Measurements from ENCODE around the gene KRT35. TPM values are rescaled to one million over a fixed set of nuclear protein-coding genes. Genes with fewer than 3 reads are reported as not detected.
A peak's percentile ranks its signal among the peaks of the same experiment; 100 is the strongest.

The KRT35 gene
- total and polyA plus RNA-seq, 12 donors: not detected

- H3K9me3 ChIP-seq (replicated peaks in 1 of 3): no peaks in the 10 kb centered on the region
- 51 to 85% (median 72%) methylated on average over 14 to 29 of the region's 29 CpGs for WGBS, 4 donors
- H3K36me3 ChIP-seq (replicated peaks in 1 of 2): no peaks in the 10 kb centered on the region
- TF ChIP-seq CTCF (IDR thresholded peaks at IDR 0.05) (peak in 4 of 6 experiments; percentile 23 to 43 (median 38)), POLR2A (IDR thresholded peaks at IDR 0.05) (no peak)
- H3K4me3 ChIP-seq: no peak overlapping the region
- no peaks in the 10 kb centered on the region for H3K27me3 ChIP-seq
- intact Hi-C loops (cut with DNase I): no loop called here
- peak in 4 of 7 donors; percentile 39 to 64 (median 51) for DNase-seq
- H3K27ac ChIP-seq: no peak overlapping the region
- H3K4me1 ChIP-seq (replicated peaks in 1 of 2): no peaks in the 10 kb centered on the region
Measured at GRCh38 chr17:41486809-41487530, 6.0 kb upstream of the KRT35 start.

GRCh38 chr17:41486316-41486715 lies 5.4 kb upstream of the KRT35 start:
- DNase-seq: no peak
- WGBS, 4 donors: 83 to 94% (median 93%) methylated on average over 12 to 13 of the region's 13 CpGs
- H3K9me3 ChIP-seq (replicated peaks in 1 of 3): no peaks in the 10 kb centered on the region

GRCh38 chr17:41484920-41485904 lies 4.3 kb upstream of the KRT35 start:
- 82 to 91% (median 84%) methylated on average over 7 to 8 of the region's 8 CpGs for whole genome bisulfite sequencing, 4 donors
- intact Hi-C loops (cut with DNase I): no loop called here
- TF ChIP-seq CTCF (IDR thresholded peaks at IDR 0.05) (no peak), POLR2A (IDR thresholded peaks at IDR 0.05) (no peak)

More at GRCh38 chr17:41486316-41486715, 5.4 kb upstream of the KRT35 start:
- intact Hi-C loops (cut with DNase I): no loop called here
- Histone ChIP-seq H3K4me3 (no peak overlapping the region), H3K36me3 (replicated peaks in 1 of 2) (no peaks in the 10 kb centered on the region), H3K4me1 (replicated peaks in 1 of 2) (no peaks in the 10 kb centered on the region), H3K27me3 (no peaks in the 10 kb centered on the region), H3K27ac (no peak overlapping the region)
- TF ChIP-seq CTCF (IDR thresholded peaks at IDR 0.05) (no peak), POLR2A (IDR thresholded peaks at IDR 0.05) (no peak)

More at GRCh38 chr17:41484920-41485904, 4.3 kb upstream of the KRT35 start:
- Histone ChIP-seq H3K4me1 (replicated peaks in 1 of 2) (no peaks in the 10 kb centered on the region), H3K36me3 (replicated peaks in 1 of 2) (no peaks in the 10 kb centered on the region), H3K9me3 (replicated peaks in 1 of 3) (no peaks in the 10 kb centered on the region), H3K27me3 (no peaks in the 10 kb centered on the region), H3K4me3 (no peak overlapping the region), H3K27ac (no peak overlapping the region)
- no peak for DNase-seq
